Adrenal gland (tissue), 5 donors: ENCODE measurements around the gene AGA.

Experiments
- CTCF ChIP-seq, 6 experiments: fragments of 450-650 bp in 4 of 6; fragments of 200-600 bp in 2 of 6; sonication (generic) in 1 of 6; IDR thresholded peaks; 1 replicate in 5 of 6; 2 replicates in 1 of 6; pipeline versions ENCODE4 v1.5.1 to v1.8.0; 2016 to 2021; ENCODE audit warnings: antibody characterized with exemption in 6 of 6, mild to moderate bottlenecking in 2 of 6, moderate library complexity in 1 of 6
- POLR2A ChIP-seq, 2 donors: fragments of 450-650 bp; IDR thresholded peaks; one replicate each; pipeline ENCODE4 v1.6.1; 2017; ENCODE audit warnings: antibody characterized with exemption in 2 of 2, mild to moderate bottlenecking in 2 of 2, moderate library complexity in 1 of 2
- donor health status: DM: no; HTN: no; CAD: no.

DNA sequence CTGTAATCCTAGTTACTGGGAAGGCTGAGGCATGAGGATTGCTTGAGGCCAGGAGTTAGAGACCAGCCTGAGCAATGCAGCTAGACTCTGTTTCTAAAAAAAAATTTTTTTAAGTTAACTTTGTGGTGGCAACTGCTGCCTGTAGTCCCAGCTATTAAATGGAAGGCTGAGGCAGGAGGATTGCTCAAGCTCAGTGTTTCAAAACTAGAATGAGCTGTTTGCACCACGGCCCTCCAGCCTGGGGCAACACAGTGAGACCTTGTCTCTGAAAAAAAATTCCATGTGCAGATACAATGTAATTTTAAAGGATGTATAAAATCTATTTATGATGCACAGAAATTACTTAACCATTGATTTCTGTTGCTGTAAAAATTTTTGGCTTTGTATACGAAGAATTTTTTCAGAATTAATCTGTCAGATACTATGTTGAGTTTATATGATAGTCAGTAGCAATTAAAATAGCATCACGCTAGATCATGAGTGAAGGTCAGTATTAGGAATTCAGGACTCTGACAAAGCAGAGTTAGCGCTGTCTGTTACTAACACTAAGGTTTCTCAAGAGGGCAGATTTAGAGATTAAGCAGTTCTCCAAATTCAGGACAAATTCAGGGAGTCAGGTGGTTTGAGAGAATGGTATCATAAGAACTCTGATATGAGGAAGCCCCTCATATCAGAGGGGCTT lies 8.3 kb upstream of the AGA start:
- TF ChIP-seq POLR2A (IDR thresholded peaks at IDR 0.05) (no peak), CTCF (IDR thresholded peaks at IDR 0.05) (no peak)
